Colon (tissue), 2 donors: ENCODE data around the gene KRT7.

Experiments
- FAIRE-seq: peaks from 2 replicates; lab custom pipeline; 2012; peaks lifted over from hg19 to GRCh38; lab: Jason Lieb, UNC
- donor health status: control.
- donor health status: control.

KRT7 gene

DNA sequence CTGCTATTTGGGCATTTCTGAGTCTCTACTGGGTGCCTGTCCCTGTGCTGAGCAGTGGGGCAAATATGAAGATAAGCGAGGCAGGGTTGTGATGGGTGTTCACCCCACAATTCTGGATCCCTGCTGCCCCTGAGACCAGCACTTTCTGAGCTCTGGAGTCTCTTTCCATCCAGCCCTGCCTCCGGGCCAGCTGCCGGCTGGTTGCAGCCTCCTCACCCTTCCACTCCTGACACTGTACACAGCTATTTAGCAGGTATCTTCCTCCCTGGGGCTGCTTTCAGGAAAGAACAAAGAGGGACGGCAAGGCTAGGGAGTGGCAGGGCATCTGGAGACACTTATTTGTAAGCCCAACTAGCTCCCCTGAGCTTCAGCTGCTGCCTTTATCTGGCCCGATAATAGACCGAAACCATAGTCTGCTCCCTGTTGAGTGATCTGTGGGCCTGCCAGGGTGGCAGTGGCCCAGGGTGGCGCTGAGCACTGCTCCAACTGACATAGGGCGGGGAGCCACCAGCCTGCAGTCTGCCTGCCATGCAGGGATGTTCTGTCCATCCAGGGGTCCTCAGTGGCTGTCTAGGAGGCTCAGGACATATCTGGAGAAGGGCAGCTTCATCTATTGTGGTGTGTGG, 33.6 kb upstream of the KRT7 start:
- no peak for FAIRE-seq

DNA sequence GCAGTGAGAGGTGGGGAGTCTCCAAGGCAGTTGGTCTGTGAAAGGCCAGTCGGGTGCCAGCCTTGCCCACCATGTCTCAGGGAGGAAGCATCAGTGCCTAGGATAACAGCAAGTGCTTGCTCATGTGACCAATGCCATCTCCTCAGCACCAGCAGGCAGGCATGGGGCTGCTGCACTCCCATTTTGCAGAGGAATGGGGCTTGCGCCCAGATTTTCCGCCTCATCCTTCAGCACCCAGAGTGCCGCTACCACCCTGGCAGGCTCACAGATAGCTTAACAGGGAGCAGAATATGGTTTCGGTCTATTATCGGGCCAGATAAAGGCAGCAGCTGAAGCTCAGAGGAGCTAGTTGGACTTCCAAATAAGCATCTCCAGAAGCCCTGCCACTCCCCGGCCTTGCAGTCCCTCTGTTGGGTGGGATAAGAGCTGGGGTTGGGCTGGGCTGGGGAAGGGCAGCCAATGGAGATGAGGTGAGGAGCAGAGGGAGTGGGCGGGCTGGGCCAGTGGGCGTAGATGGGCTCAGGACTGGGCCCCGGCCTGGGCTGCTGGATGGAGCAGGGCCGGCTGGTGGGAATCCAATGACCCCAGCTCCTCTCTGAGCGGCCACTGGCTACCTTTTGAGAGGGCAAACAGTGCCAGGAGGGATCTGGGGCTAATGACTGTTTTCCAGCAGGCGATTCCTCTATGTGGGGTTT, 32.8 kb upstream of the KRT7 start:
- no peak for FAIRE-seq

DNA sequence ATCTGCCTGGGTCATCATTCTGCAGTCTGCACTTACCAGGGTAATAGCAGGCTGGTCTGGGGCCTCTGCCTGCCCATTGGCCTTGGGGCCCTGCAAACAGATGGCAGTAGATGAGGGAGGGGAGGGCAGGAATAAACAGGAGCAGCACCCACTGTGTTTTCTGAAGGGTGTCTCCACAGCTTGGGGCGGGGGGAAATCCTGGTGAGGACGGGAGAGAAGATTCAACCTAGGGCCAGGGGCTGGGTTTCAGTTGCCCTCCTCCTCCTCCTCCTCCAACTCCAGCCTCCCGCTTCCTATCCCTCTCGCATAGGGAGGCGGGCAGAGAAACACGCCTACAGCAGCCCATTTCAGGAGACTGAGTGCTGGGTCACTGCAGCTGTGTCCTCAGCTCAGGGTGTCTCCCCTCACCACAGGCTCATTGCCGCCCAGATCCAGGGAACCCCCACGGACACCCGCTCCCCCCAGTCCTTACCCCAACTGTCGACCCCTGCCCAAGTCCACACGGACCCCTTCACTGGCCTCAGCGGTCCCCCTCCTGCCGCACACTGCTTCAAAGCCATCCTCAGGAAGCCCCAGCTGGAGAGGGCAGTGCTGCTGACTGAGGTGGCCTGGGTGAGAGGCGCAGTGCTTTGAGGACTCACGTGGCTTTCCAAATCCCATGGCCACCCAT, 32.1 kb upstream of the KRT7 start:
- no peak for FAIRE-seq

DNA sequence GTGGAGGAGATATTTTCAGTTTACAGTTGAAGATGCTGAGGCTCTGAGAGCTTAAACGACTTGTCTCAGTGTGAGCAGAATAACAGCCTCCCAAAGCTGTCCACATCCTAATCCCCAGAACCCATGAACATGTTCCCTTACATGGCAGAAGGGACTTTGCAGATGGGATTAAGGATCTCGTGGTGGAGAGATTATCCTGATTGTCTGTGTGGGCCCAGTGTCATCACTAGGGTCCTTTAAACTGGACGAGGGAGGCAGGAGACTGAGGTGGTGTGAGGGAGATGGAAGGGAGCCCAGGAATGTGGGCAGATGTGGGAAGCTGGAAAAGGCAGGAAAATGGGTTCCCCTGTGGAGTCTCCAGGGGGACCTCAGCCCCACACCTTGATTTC, 31.6 kb upstream of the KRT7 start:
- no peak for FAIRE-seq

DNA sequence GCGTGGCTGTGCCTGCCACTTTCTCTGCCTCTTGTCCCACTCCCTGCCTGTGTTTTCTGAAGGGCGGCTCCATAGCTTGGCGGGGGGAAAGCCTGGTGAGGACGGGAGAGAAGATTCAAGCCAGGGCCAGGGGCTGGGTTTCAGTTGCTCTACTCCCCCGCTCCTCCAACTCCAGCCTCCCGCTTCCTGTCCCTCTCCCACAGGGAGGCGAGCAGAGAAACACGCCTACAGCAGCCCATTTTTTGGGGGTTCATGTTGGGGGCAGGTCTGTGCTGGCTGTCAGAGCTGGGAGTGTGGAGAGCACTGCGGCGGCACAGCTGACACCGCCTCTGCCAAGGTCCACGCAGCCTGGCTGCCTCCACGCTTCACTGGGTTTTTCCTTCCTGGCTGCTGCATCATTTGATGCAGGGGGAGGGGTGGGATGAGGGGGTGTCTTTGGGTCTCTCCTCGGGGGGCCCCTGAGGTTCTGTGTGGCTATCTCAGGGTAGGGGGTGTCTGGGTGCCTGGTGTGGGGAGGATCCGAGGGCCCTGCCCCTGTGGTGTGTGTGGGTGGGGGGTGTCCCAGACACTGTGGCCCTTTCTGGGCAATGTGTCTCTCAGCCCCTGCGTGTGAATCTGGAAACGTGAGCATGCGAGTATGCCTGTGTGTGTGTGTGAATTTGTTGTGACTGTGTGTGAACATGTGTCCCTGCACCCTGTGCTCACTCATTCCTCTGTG, 30.5 kb upstream of the KRT7 start:
- no peak for FAIRE-seq

DNA sequence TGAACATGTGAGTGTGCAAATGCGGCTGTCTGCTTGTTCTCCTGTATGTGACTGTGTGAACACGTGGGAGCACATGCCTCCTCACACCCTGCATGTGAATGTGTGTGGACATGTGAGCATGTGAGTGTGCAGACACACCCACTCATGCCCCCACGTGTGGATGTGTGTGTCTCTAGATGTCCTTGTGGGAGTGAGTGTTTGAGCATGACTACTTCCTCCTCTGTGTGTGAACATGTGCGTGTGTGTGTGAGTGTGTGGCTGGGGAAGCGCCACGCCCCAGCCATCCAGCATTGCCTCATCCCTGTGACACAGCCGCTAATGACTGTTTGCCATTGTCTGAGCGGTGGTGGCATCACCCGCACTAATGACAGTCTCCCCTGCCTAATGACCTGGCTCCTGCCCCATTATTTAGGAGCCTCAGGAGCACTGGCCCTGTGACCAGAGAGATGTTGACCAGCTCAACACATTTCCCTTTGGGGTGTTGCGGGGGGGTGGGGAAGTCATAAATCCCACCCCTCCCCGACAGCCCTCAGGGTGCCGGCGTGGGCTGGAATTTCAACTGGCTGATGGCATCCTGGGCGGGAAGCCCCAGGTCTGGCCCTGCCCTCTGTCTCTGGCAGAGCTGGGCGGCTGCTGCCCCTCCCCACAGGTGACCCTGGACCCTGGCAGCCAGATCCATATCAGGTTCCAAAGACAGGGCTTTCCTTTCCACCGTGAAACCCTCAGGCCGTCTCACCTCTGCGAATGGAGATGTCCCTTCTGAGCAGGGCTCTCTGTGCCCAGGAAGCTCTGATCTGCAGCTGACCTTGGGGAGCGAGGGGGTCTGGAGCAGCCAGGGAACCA, 29.7 kb upstream of the KRT7 start:
- no peak for FAIRE-seq

DNA sequence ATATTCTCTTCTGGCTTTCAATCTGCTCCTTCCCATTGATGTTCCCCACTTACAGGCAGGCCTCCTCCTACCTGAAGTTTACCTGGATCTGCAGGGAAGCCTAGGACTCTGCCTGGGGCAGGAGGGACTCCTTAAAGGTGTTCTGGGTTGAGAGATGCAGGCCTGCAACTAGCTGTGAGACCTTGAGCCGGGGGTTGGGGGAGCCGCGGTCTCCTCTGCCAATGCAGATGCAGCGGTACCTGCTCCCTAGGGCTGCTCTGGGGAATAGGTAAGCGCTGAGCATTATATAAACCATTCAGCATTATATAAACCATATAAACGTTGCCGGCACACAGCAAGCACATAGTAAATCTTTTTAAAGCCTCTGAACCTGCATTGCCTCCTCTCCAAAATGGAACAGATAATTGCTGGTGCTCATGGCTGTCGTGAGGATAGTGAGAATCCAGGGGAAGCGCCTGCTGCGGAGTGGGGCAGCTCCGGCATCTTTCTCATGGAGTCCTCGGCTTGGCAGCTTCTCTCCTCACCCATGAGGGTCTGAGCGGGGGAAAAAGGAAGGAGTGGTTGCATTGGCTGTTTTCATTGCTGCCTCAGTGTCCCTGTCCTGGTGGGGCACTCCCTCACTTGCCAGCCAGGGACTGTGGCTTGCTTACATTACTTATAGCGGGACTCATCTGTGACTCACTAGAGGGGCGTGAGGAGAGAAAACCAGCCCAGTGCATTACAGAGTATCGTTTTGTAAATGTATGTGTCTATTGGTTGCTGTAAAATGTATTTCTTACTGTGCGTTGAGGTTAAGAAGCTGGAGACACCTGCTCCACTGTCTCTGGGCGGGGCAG, 28.7 kb upstream of the KRT7 start:
- FAIRE-seq, result no peak

DNA sequence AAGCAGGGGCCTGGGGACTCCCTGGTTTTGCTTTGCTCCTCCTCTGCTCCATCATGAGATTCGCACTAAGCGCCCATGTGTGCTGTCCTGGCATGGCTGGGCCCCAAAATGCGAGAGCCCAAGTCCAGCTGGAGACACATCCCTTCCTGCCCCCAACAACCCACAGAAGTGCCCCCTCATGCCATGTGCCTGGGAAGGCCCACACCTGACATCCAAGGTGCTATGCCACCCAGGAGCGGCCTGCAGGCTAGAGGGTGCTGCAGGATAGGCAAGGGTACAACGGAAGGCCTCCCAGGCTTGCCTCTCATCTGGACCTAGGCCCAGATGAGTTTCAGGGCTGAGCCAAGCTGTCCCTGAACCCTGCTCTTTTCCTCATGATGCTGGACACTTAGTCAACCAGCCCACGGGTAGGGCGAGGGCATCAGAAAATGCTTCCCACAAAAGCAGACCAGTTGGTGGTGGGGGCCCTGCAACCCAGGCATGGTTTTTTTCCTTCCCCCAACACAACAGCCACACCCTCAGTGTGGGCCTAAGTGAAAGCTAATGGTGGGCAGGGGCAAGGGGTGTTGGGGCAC, 28.0 kb upstream of the KRT7 start:
- FAIRE-seq, result no peak

DNA sequence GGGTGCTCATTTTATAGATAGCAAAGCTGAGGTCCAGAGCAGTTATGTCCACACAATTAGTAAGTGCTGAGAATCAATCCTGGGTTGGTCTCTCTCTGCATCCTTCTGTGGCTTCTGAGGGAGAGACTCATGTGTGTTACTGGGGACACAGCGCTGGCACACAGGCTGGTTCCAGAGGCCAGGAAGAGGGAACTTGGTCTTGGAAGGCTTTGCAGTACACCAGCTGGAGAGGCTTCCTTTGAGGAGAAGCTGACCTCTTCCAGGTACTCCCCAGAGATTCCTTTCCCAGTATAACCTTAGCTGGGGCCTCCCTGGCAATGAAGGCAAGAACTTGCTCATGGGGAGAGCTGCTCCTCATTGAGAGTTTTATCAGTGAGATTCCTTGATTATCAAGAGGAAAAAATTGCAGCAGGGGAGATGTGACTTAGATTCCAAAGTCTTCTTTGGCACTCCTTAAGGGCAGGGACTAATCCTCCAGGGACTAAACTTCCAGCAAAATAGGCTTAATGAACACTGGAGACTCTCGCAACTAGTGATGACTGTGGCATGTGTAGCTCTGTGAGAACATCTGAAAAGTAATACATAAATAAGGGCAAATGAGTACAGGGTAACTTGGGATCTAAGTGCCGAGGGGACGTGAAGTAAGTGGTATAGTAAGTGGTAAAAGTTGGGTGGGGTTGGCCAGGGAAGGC, 27.3 kb upstream of the KRT7 start:
- no peak for FAIRE-seq

DNA sequence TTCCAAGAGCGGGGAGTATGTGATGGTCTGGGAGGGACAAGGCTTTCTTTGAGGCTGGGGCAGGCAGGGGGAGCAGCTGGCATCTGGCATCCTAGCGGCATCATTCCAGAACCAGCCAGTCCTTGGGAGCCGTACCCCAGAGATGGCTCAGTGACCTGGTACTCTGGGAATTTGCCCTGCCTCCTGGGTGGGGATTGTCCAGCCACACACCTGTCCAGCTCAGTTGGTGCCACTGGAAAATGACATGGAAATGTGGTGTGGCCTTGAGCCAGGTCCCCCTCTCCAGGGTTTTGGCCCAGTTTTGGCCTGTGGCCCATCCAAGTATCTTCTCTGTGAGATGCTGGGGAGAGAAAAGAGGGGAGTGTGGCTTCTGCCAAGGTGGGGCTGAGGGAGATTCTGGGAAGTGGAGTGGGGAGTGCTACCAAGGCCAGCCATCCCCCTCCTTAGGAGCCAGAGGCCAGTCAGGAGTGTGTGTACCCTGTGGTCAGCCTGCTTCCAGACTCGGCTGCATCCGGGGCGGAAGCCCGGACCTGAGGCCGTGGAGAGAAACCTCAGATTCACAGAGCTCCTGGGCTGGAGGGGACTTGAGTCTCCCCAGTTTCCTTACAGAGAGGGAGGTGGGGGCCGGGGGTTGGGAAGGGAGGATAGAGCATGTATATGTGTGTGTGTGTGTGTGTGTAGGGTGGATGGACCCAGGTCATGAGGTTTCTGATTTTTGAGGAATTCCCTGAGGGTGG, 26.6 kb upstream of the KRT7 start:
- no peak for FAIRE-seq

DNA sequence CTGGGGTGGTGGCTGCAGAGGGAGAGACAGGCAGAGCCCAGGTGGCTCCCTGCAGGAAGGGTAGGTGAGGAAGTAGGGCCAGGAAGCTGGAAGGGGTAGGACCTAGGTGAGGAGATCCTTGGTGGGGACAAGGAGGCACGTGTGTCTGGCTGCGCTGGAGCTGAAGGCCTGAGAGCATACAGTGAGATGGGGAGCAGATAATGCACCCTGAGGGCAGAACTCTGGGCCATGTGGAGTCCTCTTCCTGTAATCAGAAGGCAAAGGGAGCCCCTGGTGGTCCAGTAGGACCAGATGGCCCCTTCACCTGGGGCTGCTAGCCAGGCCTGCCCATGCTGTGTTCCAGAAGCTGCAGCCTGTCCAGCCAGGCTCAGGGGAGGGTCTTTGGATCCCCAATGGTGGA, 25.9 kb upstream of the KRT7 start:
- FAIRE-seq, result no peak

DNA sequence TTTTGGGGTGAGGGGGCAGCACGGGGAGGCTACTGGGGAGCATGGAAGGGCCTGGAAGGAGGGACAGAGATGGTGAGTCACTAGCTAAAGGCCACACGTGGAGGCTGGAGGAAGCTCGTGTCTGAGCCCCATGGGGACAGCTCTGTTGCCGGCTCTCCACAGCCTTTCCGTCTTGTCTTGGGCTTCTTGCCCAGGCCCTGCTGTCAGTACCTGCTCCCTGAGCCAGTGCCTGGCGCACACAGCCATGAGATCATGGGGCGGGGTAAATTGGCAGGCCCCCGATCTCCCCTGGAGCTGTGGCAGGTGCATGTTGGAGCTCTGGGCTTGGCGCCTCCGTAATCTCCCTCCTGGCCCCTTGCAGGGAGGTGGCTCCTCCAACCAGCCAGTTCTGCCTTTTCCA, 25.1 kb upstream of the KRT7 start:
- no peak for FAIRE-seq

DNA sequence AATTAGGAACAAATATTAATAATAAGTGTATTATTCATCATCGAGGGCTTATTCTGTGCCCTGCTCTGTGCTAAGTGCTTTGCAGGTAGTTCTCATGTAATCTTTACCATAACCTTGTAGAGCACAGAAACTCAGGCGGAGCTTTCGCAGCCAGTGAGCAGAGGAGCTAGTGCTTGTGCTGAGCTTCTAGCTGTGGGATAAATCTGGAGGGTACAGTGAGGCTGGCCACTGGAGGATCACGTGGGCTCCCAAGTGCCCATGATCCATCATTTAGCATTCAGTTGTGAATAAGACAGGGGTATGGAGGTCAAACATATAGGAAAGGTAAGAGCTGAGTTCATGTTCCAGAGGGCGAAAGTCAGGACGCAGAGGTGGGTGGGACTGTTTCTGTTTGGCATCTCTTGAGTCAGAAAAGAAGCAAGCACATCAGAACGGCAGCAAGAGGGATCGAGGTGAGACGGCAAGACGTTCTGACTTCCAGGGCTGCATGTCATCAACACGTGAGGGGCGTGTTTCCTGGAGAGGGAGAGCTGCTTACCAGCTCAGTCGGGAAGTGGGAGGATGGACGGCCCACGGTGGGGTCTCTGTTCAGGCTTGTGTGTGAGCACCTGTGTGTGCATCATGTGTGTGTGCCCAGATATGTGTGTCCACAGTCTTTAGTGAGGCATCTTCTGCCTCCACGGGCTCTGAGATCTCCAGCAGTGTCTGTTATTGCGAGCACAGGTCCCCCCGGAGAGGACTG, 24.4 kb upstream of the KRT7 start:
- FAIRE-seq, result no peak

DNA sequence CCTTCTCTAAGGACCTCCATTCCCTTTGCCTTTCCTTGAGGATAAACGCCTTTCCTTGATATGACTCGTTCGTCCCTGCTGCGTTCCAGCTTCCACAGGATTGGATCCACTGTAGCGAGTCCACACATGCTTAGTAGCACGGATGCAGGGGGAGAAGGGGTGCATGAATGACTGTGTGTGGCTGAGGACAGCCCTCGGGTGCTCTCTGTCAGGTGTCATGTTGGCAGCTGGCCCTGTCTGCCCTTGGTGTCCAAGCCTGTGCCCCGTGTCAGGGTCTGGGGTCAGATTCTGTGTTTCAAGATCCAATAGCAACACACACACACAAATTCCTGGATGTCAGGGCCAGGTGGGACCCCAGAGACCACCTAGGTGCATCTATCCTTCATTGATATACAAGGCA, 23.7 kb upstream of the KRT7 start:
- FAIRE-seq, result no peak

DNA sequence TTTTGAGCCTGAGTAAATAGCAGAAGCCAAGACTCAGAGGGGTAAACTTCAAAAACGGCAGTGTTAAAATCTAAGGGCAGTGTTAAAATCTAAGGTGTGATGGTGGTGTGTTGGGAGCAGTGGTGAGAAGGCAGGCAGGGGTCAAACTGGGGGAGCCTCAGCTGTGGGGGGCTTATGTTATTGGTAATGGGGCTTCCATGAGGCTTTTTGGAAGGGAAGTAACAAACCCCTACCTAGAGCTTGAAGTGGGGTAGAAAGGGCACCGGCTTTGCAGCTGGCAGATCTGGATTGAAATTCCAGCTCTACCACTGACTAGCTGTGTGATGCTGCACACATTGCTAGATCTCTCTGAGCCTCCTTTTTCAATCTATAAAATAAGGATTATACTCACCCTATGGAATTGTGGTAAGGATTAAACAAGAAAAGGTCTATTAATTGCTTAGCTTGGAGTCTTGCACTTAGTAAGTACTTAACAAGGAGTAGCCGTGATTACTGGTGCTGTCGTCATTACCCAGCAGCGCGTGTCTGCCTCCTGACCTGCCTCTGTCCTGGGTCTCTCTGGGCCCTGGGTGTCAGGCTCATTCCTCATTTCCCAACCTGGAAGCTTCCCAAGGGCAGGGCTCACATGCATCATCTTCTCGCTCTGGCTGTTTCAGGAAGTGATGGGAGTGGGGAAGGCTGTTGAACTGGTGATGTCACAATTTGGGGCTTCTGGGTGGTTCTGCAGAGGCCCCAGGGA, 22.7 kb upstream of the KRT7 start:
- FAIRE-seq, result no peak

DNA sequence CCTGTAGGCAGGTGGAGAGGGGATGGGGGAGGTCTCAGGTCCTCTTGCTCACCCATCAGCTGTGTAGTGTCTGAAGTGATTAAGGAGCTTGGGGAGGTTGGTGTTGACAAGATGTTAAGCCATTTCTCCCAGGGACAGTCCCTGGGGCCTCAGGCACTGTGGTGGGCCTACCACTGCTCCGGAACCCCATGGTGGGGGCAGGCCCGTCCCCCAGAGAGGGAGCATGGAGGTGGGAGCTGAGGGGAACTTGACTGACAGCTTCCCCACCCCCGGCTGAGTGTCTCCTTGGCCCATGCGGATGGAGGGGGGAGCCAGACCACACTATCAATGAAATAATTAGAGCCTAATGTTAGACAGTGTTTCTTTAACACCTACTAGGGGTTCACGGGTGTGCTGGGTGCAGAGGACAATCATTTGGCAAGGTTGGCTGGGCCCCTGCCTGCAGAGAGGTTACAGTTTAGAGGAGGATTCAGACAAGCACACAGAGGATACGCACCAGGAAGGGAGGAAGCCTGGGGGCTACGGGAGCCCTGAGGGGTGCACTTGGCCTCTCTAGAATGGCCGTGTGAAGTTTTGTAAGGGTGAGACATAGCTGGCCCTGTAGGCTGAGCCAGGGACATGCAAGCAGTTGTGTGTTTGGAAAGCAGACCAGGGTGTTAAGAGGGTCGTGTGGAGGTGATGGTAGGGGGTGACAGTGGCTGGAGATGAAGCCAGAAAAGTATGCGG, 22.0 kb upstream of the KRT7 start:
- FAIRE-seq, result no peak
